Measurements from ENCODE around the gene IFITM1.
"Not testable (repeated sequence)": the region's sequence is repeated elsewhere in the genome, so short reads cannot be mapped to it uniquely, and the experiment has no call there.

Gene IFITM1

GRCh38 chr11:293852-294661, 19.8 kb upstream of the IFITM1 start:
- peak; percentile 67 for DNase-seq (ENCODE audit: low spot score)

DNA sequence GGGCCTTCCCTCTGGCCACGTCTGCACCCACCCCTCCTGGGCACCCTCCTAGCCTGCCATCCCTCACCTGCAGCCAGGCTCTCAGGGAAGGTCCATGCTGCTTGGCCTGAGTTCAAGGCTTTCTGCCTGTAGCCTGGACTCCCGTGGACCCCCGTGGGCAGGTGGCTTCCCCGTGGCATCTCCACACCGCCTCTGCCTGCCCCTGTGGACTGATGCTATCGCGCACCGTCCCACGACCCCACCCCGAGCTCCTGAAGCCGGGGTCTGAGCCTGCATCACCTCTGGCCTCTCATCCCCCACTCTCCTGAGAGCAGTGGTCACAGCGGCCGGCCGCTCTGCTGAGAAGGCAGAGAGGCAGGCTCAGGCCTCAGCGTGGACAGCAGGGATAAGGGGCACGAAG, 19.1 kb upstream of the IFITM1 start:
- peak; percentile 54 for DNase-seq (ENCODE audit: low spot score)

DNA sequence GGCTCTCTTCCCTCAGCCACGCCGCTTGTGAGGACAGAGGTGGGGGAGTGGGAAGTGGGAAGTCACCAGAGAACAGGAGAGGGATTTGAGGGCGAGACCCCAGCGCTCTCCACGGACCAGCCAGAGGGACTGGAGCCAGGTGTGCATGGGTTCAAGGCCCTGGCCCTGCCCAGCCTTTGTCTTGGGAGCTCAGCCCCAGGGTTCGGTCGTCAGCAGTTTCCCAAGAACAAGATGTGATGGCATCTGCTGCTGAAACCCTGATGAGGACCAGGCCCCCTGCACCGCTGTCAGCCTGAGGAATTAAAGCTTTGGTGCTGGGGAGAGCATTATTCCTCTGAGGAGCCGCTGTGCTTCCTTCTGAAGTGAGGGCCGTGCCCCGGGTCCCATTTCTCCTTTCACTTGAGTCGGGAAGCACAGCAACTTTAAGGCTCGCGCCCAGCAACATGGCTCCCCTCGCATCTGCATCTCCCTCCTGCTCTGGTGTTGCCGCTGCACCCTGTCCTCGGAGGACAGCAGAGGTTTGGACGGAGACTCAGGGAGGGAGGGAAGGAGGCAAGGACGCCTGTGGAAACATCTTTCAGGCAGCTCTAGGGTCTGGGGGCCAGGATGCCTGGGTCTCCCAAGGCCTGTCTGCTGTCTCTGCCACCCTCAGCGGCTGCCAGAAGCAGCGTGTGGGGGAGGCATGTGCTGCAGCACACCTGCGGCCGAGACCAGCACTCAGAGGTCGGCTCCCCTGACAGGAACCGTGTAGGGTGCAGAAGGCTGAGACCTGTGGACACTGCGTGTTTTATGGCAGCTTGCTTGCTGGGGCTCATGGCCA, 18.3 kb upstream of the IFITM1 start:
- DNase-seq (ENCODE audit: low spot score): no peak

DNA sequence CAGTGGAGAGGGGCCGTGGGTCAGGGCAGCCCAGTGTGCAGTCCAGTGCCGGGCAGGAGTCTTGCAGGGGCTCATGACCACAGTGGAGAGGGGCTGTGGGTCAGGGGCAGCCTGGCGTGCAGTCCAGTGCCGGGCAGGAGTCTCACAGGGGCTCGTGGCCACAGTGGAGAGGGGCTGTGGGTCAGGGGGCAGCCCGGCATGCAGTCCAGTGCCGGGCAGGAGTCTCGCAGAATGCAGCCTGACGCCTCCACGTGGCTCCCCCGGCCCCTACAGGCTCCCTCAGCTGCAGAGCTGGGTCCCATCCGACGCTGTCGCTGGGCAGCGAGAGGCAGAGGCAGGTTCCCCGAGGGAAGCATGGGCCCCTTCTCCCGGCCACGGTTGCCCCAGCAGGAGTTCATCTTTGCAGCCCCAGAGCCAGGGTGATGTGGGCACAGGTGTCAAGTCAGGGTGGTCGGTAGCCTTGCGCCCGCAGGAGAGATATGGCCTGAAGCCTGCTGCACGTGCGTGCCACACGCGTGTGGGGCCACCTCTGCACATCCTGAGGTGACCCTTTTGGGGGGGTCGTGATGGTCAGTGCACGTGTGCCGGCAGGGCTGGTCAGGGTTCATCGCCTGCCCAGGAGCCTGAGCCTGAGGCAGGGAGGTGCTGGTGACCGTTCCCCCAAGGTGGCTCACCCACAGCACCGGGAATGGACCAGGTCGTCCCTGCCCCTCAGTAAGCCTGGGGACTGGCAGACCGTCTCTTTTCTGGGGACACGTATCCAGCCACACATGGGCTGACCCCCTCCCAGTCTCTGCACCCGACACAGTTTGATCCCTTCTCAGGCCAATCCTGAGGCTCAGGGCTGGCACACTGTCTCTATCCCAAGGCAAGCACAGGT, 17.4 kb upstream of the IFITM1 start:
- peak; percentile 61 for DNase-seq (ENCODE audit: low spot score)

DNA sequence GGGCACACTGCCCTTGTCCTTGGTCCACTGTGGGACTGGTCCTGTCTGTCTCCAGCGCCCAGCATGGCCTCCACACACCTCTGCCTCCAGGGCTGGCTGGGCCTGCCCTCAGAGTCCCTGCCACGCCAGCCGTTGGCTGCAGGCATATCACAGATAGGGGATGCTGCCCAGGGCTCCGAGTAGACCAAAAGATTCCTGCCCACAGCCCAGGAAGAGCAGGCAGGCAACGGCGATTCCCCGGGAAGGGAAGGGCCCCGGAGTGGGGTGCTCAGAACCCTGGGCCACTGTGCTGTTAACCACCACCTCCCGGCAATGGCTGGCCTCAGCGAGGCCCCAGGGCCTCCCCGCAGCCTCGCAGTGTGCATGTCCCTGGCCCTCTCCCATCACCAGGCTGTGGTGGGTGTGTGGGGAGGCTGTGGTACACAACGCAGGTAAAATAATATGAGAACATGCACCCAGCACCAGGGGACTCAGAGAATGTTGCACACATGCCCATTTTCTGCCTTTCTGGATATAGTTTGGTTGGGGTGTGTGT, 16.7 kb upstream of the IFITM1 start:
- peak; percentile 62 for DNase-seq (ENCODE audit: low spot score)

GRCh38 chr11:297586-298405, 16.0 kb upstream of the IFITM1 start:
- DNase-seq (ENCODE audit: low spot score): peak; percentile 65

DNA sequence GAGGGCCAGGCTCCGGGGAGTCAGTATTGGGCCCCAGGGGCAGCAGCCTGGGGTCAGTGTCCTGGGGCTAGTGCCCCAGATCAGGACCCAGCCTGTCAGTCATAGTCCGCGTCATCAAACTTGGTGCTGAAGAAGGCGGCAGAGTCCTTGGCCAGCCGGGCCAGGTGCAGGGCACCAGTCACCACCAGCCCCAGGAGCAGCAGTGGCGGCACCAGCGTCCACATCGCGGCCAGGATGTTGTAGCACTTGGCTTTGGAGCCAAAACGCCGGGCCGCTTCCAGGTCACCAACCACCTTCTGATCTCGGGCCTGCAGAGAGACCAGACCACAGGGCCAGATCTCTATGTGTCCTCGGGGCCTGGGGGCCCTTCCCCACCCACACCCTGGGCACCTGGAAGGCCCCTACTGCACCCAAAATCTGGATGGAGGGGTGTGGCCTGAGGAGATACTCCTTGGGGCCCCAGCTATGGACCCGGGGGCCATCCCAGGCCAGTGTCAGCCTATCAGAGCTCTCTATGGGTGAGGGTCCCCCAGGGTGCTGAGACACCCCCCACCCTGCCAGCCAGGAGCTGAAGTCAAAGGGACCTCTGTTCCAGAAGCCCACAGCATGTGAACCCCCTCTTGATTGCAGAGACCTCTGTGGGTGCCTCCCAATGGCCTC, 15.3 kb upstream of the IFITM1 start:
- peak; percentile 71 for DNase-seq (ENCODE audit: low spot score)

GRCh38 chr11:299081-299891, 14.6 kb upstream of the IFITM1 start, which contains the start of gene IFITM5:
Gene IFITM5 (minus strand): TSS chr11:299526. CDS start chr11:299490, 36 bp downstream.
- DNase-seq (ENCODE audit: low spot score): no peak

GRCh38 chr11:299951-300735, 13.7 kb upstream of the IFITM1 start:
- DNase-seq (ENCODE audit: low spot score): no peak

DNA sequence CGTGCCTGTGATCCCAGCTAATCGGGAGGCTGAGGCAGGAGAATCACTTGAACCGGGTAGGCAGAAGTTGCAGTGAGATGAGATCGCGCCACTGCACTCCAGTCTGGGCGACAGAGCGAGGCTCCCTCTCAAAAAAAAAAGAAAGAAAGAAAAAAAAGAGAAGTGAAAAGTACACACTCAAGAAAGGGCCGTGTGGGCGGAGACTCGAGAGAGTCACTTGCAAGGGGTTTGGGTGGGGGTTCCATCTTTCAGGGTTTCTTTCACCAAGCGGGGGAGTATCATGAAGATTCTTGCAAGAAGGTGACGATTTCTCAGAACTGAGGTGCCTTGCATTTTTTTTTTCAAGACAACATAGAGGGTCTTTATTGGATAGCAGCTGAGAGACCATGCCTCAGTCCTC, 10.5 kb upstream of the IFITM1 start:
- no peak for DNase-seq (ENCODE audit: low spot score)

DNA sequence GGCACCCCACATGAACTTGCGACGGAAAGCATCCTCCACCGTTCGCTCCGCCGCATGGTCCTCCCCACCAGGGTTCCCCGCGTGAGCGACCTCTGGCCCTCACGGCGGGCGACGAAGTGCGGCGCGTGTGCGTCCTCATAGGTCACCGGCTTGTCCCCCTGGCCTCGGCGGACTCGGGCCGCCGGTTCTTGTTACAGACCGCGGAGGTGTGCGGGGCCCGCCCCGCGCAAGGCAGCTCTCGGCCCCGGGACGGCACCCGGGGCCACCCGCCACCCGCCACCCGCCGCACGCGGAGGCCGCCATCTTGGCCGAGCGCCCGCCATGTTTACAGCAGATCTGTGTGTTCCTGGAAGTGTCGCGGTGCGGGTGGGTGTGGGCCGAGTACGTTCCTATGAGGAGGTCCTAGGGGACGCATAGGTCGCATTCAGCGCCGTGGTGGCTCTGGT, 9.8 kb upstream of the IFITM1 start:
- no peak for DNase-seq (ENCODE audit: low spot score)

DNA sequence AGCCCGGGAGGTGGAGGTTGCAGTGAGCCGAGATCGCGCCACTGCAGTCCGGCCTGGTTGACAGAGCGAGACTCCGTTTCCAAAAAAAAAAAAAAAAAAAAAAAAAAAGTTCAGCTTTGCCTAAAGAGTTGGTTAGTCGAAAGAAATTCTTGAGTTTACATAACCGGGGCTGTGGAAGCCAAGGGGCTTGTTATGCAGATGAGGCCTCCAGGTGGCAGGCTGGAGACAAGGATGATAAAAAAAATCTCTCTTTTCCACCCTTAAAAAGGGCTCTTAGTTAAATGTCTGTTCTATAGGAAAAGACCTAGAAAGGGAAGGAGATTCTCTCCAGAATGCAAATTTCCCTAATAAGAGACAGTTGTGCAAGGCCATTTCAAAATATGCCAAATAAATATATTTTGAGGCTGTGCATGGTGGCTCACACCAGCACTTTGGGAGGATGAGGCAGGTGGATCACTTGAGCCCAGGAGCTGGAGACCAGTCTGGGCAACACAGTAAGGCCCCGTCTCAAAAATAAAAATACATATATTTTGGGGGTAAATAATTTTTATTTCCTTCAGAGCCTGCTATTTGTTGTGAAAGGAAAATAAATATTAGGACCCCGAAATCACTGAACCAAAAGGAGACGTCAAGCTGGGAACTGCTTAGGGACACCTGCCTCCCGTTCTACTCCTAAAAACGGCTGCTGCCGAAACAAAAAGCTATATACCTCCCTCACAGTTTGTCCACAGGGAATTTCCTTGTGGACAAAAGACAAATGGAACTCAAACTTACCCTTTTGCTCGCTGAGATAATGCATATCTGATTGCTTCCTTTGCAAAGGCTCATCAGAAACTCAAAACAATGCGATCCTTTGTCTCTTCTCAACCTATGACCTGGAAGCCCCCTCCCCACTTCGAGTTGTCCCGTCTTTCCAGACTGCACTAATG, 8.7 kb upstream of the IFITM1 start:
- DNase-seq (ENCODE audit: low spot score): no peak

- DNase-seq (ENCODE audit: low spot score): no peak
These were observed 8.0 kb upstream of the IFITM1 start for GRCh38 chr11:305844-306211.

GRCh38 chr11:306645-307371, 7.0 kb upstream of the IFITM1 start:
- DNase-seq (ENCODE audit: low spot score): no peak

- DNase-seq (ENCODE audit: low spot score): not testable (repeated sequence)
These were observed 5.8 kb upstream of the IFITM1 start, which contains the start of gene IFITM2 for GRCh38 chr11:307766-308708. Gene IFITM2 (plus strand): TSS chr11:307816. CDS start chr11:308193, 377 bp downstream.

Data from left forelimb (tissue), 1 donor.